CD4-positive, alpha-beta T cell treated with Interleukin-6 at 100 ng/mL for 8 hours (primary cell): ENCODE measurements around the gene BCL2L11.

Experiments used
- DNase-seq: peaks from one replicate; pipeline ENCODE4 v3.0.0-alpha.2; 2020; ENCODE audit warnings: mixed read lengths, low spot score

The BCL2L11 gene

DNA sequence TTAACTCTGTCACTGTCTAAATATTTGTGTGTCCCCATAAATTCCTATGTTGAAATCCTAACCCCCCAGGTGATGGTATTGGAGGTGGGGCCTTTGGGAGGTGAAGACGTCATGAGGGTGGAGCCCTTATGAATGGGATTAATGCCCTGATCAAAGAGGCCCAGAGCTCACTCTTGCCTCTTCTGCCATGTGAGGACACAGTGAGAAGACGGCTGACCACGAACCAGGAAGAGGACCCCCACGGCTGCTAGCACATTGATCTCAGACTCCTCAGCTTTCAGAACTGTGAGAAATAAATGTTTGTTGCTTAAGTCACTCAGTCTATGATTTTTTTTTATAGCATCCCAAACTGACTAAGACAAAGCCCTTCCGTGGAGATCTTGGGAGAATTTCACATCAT lies 71.2 kb downstream of the BCL2L11 start:
- no peak for DNase-seq

DNA sequence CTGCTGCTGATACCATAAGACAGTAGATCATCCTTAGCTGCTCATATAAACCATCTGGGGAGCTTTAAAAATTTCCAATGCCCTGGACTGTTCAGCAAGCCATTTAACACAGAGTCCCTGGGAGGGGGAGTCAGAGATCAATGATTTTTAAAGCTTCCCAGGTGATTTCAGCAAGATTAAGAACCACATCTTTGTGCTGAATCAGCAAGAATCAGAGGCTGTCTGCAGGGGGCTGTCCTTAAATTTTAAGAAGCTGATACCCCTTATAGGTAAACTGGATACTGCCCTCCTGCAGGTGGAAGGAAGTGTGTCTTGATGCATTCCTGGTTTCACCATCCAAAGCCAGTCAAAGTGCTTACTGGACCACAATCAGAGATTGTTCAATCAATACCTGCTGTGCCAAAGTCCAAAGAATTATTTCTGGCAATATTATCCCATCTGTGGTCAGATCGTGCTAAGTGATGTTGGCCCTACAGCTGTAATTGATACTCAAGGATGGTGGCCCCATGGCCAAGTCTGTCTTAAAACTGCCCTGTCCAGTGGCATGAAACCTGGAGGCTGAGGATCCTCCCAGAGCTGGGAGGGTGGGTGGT lies 72.2 kb downstream of the BCL2L11 start:
- no peak for DNase-seq

DNA sequence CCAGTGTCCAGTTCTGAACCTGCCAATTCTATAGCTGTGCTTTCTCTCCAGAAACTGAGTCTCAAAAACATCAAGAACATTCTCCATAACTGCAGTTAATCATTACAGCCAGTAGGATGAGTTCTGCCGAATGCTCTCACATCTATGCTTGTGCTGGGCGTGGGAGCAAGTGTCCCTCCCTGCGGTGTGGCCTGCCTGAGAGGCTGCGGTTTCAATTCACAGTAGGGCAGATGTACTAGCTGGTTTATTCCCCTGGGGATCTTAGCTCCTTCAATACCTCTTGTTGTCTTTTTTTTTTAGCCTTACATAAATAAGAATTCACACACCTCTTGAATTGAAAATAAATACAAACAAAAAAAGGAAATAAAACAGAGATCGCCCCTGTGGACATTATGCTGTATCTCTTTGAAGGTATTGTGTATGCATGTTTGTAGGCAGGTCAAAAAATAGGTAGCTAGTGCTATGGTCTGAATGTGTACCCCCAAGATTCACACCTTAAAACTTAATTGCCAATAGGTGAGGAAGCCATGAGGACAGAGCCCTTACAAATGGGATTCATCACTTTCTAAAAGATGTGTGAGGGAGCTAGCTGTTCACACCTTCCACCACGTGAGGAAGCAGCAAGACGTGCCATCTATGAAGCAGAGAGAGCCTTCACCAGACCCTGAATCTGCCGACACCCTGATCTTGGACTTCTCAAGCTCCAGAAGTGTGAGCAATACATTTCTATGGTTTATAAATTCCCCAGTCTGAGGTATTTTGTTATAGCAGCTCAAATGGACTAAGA lies 74.3 kb downstream of the BCL2L11 start:
- DNase-seq, result no peak

DNA sequence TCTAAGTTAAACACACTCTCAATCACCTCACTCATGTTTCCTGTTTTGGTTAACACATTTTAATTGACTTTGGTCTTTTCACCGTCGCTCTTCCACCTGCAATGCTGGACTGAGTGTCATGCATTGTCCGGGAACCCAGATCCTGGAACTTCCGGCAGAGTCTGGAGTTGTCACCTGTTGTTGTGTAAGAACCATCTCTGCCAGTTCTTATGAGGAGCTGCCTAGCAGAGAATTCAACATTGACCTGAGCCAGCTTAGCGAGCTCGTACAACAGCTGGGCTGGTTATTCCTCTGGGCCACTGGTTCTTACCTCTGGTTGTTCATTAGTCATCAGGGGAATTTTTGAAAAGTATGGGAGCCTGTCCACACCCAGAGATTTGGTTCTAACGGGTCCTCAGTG lies 75.7 kb downstream of the BCL2L11 start:
- DNase-seq, result no peak

DNA sequence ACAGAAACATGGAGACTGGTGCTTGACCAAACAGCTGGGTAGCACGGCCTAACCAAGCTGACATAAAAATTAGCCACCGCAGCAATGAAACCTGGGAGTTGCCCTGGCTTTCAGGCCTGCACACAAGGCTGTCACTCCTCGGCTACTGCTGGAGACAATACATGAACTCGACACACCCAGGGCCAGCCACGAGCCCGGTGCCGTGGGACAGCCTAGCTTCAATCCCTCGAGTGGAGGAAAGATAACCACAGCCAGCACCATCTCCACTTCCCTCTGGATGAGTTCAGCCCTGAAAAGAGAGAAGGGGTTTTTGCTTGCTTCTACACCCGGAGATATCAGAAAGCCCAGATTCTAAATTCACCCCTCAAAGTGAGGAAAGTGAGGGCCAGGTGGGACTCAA lies 78.0 kb downstream of the BCL2L11 start:
- no peak for DNase-seq

DNA sequence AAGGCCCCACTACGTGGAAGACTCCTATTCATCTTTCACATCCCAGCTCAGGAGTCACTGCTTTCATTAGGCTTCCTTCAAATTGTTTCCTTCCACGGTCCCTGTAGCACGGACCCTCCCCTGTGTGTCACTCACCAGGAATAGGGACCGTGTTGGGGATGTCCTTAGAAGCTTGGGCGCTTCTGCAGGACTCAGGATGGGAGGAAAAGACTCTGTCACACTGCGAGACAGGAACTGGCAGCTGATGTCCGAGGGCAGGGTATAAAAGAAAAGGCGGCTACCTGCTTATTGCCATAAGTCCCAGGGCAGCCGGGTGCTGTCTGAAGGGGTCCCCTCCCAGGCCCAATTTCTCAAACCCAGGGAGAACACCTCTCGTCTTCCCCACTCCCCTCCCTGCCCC lies 79.1 kb downstream of the BCL2L11 start:
- DNase-seq, result no peak

DNA sequence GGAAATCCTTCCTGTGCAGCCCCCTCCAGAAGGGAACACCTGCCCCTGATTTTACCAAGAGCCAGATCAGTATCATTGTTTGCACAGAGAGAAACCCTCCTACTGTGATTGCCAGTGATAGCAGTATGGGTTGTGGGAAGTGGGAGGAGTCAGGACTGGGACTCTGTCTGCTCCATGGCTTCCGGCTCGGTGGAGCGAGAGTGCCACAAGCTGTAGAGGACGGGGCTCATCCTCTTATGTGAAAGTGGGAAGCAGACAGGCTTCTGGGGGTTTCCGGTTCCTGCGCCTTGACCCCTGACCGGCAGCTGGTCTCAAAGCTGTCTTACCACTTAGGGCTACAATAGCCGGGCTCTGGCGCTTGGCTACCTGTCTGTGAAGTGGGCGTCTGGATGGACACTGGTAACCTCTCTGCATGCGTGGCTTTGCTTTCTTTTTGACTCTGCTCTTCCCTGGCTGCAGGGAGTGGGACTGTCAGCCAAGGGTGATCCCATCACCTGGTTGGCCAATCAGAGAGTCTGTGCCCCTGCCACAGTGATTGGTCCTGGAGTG lies 79.7 kb downstream of the BCL2L11 start:
- no peak for DNase-seq

DNA sequence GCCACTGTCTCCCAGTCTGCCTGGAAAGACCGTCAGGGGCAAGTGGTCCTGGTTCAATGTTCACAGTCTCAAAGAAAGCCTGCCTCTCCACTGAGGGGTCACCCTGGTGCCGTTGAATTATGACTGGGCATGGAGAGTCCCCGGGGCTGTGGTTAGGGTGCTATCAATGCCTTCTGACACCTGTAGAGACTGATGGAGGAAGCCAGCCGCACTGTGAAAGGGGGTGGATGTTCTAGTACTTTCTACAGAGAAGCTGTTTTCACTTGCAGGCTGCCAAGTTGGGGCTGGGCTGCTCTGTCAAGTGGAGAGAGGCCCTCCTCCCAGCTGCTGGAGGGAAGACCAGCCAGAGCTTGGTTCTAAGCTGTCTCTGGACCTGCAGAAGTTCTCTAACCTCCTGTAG lies 80.5 kb downstream of the BCL2L11 start:
- DNase-seq, result no peak

DNA sequence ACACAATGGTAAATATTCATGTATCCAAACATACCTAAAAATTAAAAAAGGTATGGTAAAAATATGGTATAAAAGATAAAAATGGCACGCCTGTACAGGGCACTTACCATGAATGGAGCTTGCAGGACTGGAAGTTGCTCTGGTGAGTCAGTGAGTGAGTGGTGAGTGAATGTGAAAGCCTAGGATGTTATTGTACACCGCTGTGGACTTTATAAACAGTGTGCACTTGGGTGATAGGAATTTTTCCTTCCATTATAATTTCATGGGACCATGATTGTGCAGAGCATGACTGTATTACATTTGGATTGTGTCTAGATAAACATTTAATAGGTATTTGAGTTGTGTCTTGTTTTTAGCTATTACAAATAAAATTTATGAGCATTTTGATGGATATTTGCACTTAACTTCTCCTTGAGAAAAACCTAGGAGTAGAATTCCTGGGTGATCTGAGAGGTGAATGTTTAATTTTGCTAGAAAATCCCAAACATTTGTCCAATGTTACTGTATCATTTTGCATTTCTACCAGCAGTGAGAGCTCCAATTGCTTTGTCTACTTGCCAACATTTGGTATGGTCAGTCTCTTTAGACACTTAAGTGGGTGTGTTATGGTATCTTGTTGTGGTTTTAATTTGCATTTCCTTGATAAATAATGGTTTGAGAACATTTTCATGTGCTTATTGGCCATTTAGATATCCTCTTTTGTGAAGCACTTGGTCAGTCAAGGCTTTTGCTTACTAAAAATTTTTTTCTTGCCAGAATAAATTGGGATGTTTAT lies 81.7 kb downstream of the BCL2L11 start:
- no peak for DNase-seq

DNA sequence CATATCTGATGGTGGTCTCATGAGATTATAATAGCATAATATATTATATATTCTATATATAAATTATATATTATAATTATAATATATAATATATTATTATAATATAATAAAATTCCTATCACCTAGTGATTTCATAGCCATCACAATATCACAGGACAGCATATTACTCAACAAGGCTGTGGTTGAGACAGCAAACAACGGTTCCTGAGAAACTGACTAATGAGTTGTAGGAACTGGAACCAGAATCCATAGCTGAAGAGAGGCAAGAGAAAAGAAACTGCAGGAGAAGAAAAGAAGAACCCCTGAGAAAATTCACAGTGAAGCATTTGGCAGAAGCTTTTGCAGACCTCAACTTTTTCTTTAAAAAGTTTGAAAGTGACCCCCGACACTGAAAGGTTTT lies 84.0 kb downstream of the BCL2L11 start:
- DNase-seq, result no peak

DNA sequence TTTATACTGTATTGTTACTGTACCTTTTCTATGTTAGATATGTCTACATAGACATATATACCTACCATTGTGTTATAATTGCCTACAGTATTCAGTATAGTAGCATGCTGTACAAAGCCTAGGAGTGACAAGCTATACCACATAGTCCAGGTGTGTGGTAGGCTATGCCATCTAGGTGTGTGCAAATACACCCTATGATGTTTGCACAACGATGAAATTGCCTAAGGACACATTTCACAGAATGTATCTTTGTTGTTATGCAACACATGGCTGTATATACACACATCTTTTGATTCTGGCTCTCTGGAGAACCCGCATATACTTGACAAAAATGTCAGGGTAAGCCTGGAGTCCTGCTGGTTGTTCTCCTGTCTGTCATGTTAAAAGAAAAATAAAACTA lies 85.1 kb downstream of the BCL2L11 start:
- DNase-seq, result no peak

DNA sequence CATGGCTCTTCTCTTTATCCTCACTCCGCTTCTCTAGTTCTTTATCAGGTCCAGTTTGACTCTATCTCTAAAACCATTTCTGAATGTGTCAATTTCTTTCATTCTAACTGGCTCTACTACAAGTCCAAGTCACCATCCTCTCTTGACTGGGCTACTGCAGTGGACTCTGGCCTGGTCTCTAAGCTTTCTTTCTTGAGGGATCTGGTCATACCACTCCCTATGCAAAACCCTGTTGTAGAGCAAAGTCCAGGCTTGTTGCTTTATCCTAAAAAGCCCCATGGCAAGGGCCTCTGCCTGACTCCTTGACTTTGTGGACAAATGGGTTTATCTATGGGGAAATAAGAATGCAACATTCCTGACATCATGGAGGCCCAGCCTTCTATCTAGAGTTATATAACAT lies 87.1 kb downstream of the BCL2L11 start:
- DNase-seq, result no peak

DNA sequence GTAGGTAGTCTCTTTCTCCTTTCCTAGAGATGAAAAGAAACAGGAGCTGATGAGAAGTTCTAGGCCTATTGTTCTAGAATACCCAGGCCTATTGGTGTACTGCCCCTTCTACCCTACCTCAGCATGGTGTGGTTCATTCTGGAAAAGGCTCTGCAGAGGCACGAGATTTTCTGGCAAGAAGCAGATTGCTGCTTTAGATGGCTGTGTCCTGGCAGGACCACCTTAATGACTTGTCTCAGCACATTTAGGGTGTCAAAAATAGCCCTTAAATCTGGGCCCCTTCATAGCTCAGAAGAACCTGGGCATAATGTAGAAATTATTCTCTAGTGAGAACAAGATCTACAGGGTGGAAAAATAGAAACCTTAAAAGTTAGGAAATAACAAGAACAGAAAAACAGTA lies 87.9 kb downstream of the BCL2L11 start:
- DNase-seq, result no peak

DNA sequence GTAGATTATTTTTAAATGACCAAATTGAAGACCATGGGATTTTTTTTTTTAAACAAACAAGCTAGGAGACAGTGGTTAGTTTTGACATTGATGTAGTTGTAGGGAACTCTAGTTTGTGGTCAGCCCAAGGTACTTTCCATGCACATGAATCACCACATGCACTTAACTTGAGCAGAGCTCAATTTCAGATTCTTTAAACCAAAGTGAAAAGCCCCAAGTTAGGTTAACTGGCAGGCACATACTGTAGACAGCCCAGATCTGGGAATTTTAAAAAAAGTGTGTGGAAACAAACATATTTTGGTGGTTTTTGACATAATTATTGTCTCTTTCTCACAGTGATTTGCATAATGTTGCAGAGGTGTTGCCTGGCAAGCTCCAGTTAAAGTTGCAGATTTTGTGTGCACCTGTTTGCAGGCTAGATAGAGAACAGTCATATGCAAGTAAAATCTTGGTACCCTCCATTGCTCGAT lies 88.4 kb downstream of the BCL2L11 start:
- DNase-seq, result peak; percentile 7

DNA sequence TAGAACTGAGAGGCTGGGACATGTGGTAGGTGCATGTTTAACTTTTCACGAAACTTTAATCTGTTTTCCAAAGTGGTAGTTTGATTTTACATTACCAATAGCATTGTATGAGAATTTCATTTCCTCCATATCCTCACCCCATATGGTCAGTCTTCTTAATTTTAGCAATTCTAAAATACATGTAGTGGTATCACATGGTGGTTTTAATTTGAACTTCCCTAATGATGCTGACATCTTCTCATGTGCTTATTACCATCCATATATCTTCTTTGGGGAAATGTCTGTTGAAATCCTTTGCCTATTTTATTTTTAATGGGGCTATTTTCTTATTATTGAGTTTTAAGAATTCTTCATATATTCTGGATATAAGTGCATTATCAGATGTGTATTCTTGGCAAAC lies 89.3 kb downstream of the BCL2L11 start:
- DNase-seq, result no peak

DNA sequence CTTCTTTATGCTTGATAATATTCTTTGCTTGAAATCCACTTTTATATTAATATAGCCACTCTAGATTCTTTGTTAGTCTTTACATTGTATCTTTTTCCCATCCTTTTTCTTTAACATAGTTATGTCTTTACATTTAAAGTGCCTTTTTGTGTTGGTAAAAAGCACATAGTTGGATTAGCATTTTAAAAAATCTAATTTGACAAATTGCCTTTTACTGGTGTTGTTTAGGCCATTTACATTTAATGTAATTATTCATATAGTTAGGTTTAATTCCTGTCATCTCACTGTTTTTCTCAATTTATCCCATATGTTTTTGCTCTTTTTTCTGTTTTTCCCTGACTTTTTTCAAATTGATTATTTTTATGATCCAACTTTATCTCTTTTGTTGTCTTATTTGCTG lies 93.2 kb downstream of the BCL2L11 start:
- DNase-seq, result no peak

DNA sequence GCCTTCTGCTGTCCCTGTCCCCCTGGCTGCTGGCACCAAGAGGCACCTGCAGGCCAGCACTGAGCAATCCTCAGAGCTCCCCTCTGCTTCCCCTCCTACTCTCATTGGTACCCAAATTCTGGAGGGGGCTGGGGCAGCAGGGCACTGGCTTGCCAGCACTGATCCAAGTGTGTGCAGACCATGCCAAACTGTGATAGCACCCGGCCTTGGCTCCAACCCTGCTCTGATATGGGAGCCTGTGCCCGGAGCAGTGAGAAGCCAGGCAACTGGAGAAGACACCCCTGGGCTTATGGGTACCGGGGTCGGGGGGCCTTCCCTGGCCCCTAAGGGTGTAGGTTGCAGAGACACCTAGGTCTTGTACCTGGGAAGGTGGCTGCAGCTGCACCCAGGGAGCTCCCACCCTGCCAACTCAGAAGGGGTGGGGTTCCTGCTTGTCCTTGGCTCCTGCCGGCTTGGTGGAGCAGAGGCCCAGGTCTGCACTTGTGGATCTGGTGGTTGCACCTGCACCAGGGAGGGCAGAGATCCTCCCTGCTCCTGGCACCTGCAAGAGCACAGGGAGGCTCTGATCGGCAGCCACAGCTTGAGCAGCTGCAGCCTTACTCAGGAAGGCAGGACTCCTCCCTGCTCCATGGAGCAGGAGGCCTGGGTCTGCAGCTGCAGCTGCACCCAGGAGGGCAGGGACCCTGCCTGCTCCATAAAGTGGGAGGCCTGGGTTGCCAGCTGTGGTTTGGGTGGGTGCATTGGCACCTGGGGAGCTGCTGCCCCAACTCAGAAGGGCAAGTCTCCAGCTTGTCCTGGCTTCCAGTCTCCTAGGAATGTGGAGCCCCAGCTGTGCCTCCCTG lies 96.3 kb downstream of the BCL2L11 start:
- no peak for DNase-seq
